ENCODE measurements around the gene EIF5. TPM values are rescaled to one million over a fixed set of nuclear protein-coding genes. Genes with fewer than 3 reads are reported as not detected.

Gene EIF5
- total and polyA plus RNA-seq, 2 of the 8 experiments (the other 6 are each of a cell fraction or from before 2014, with no cell fraction given): 179 to 323 TPM

DNA sequence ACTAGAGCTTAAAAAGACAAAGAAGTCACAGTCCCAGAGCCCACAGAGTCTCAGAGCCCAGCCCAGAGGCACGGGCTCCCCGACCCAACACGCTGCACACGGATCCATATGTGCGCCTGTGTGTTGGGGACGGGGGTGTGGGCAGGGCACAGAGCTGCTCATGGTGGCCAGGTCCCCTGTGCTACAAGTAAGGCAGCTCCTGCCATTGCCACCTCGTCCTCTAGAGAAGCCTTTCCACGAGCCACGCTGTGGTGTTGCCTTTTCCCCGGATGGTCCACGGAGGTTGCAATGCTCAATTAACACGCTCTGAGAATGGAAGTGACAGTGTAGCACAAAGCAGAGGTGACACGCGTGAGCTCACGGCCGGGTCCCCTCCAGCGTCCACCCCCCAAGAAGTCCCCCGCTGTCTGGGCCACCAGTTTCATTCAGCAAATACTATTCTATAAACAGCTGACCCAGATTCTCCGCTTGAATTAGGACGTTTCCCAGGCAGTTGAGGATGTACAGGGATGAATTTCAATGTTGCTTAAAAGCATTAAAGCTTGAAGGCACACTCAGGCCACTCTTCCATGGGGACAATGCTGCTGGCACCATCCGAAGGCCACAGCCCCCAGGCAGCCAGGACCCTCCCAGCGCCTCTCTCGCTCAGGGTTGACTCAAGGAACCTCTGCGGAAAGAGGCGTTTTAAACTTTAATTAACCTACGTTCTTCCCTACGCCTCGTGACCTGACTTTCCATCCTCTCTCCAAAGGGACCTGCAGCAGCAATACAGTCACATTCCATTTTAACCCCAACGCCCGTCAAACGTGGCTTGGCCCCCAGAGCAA, 22.7 kb upstream of the EIF5 start (continued):
- TF ChIP-seq, protein P1, sequence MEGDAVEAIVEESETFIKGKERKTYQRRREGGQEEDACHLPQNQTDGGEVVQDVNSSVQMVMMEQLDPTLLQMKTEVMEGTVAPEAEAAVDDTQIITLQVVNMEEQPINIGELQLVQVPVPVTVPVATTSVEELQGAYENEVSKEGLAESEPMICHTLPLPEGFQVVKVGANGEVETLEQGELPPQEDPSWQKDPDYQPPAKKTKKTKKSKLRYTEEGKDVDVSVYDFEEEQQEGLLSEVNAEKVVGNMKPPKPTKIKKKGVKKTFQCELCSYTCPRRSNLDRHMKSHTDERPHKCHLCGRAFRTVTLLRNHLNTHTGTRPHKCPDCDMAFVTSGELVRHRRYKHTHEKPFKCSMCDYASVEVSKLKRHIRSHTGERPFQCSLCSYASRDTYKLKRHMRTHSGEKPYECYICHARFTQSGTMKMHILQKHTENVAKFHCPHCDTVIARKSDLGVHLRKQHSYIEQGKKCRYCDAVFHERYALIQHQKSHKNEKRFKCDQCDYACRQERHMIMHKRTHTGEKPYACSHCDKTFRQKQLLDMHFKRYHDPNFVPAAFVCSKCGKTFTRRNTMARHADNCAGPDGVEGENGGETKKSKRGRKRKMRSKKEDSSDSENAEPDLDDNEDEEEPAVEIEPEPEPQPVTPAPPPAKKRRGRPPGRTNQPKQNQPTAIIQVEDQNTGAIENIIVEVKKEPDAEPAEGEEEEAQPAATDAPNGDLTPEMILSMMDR (IDR thresholded peaks at IDR 0.05; ENCODE audit: control extremely low read depth in 1 of 3, insufficient read depth in 1 of 3, low read depth in 1 of 3, low read length in 3 of 3): no peak
- TF ChIP-seq RFX5 (IDR thresholded peaks at IDR 0.05; ENCODE audit: borderline replicate concordance, low read depth, low read length) (no peak), GABPA (IDR thresholded peaks at IDR 0.05; ENCODE audit: borderline replicate concordance, insufficient read depth, low read length) (no peak), TCF12 (IDR thresholded peaks at IDR 0.05; ENCODE audit: low read depth, low read length) (no peak), SIN3A (conservative IDR thresholded peaks at IDR 0.05 in 1 of 2, IDR thresholded peaks at IDR 0.05 in 1 of 2; ENCODE audit: low read depth in 1 of 2, low read length in 2 of 2) (no peak)
